Uterus (tissue), 4 donors: ENCODE measurements around the gene PYCARD. TPM values are rescaled to one million over a fixed set of nuclear protein-coding genes. Genes with fewer than 3 reads are reported as not detected.

Experiments
- DNase-seq, 2 donors: peaks; one replicate each; pipeline ENCODE4 v3.0.0-alpha.2; 2019 to 2020
- H3K27ac ChIP-seq, 2 donors: fragments of 200-600 bp; sonication (generic); 1 replicate in 1 of 2; 2 replicates in 1 of 2; pipeline ENCODE4 v1.5.1; 2016 to 2018
- H3K27me3 ChIP-seq, 2 donors: fragments of 200-600 bp; sonication (generic); one replicate each; pipeline ENCODE4 v1.5.1; 2018 to 2019; ENCODE audit warnings: control low read depth in 1 of 2
- H3K36me3 ChIP-seq, 2 donors: fragments of 200-600 bp; sonication (generic); one replicate each; pipeline ENCODE4 v1.5.1; 2019; ENCODE audit warnings: control low read depth in 1 of 2
- H3K4me1 ChIP-seq, 2 donors: fragments of 200-600 bp; sonication (generic); one replicate each; pipeline ENCODE4 v1.5.1; 2018 to 2019; ENCODE audit warnings: control low read depth in 1 of 2
- H3K4me3 ChIP-seq, 2 donors: fragments of 200-600 bp; sonication (generic); 1 replicate in 1 of 2; 2 replicates in 1 of 2; pipeline ENCODE4 v1.5.1; 2018 to 2019; ENCODE audit warnings: mild to moderate bottlenecking in 1 of 2
- H3K9me3 ChIP-seq, 2 donors: fragments of 200-600 bp; sonication (generic); one replicate each; pipeline ENCODE4 v1.5.1; 2019; ENCODE audit warnings: control low read depth in 1 of 2
- CTCF ChIP-seq, 4 experiments: fragments of 200-600 bp in 2 of 4; fragments of 450-650 bp in 2 of 4; sonication (generic) in 2 of 4; IDR thresholded peaks; one replicate each; pipeline ENCODE4 v1.5.1; 2016 to 2019; ENCODE audit warnings: antibody characterized with exemption in 4 of 4, mild to moderate bottlenecking in 2 of 4, moderate library complexity in 1 of 4
- POLR2A ChIP-seq, 2 donors: fragments of 450-650 bp; IDR thresholded peaks; one replicate each; pipeline ENCODE4 v1.6.1; 2016; ENCODE audit warnings: antibody characterized with exemption in 2 of 2, mild to moderate bottlenecking in 1 of 2, moderate library complexity in 1 of 2
- intact Hi-C: fragments of 100-400 bp; cut with DNase I; formaldehyde crosslinking; loops from one replicate; pipeline ENCODE4 v1.15.1; 2023; ENCODE audit warnings: low total_unique reads
- total RNA-seq, 4 donors: library from RNA; depleted of rRNA in 3 of 4; stranded (reverse); fragments of >200 nt in 3 of 4; gene quantifications; one replicate each; pipeline versions ENCODE4 v1.1.0 to v1.2.4, GENCODE V29; 2014 to 2023
- donor health status: DM: yes; HTN: yes; CAD: no.

The PYCARD gene
- total RNA-seq, 4 donors from 2014 or later, result 12.7 to 87.1 (median 18.0) TPM

GRCh38 chr16:31188450-31189411, 13.8 kb downstream of the PYCARD start:
- H3K36me3 ChIP-seq, result no peaks in the 10 kb centered on the region
- H3K27me3 ChIP-seq, result no peaks in the 10 kb centered on the region
- H3K9me3 ChIP-seq, result no peaks in the 10 kb centered on the region
- no peak for DNase-seq
- no peak overlapping the region for H3K4me3 ChIP-seq
- intact Hi-C loops, result no loop called here
- TF ChIP-seq POLR2A (IDR thresholded peaks at IDR 0.05) (no peak), CTCF (IDR thresholded peaks at IDR 0.05) (no peak)
- H3K4me1 ChIP-seq, result peaks cover 0 to 2% of the 10 kb centered on the region in 2 donors
- no peak overlapping the region for H3K27ac ChIP-seq

- Histone ChIP-seq H3K4me3 (no peak overlapping the region), H3K27ac (no peak overlapping the region), H3K9me3 (no peaks in the 10 kb centered on the region), H3K27me3 (no peaks in the 10 kb centered on the region), H3K4me1 (peaks cover under 1 to 10% of the 10 kb centered on the region in 2 donors), H3K36me3 (no peaks in the 10 kb centered on the region)
- DNase-seq, result no peak
- intact Hi-C loops, result no loop called here
- TF ChIP-seq POLR2A (IDR thresholded peaks at IDR 0.05), result no peak
- no peak for TF ChIP-seq CTCF (IDR thresholded peaks at IDR 0.05)
Observed at GRCh38 chr16:31187808-31188189, 14.8 kb downstream of the PYCARD start.

GRCh38 chr16:31186930-31187807, 15.4 kb downstream of the PYCARD start:
- Histone ChIP-seq H3K36me3 (no peaks in the 10 kb centered on the region), H3K9me3 (no peaks in the 10 kb centered on the region), H3K4me3 (no peak overlapping the region), H3K27me3 (no peaks in the 10 kb centered on the region), H3K27ac (no peak overlapping the region), H3K4me1 (peaks cover 7 to 10% of the 10 kb centered on the region in 2 donors)
- DNase-seq, result no peak
- no peak for TF ChIP-seq POLR2A (IDR thresholded peaks at IDR 0.05)
- no peak for TF ChIP-seq CTCF (IDR thresholded peaks at IDR 0.05)
- intact Hi-C loops, result no loop called here

GRCh38 chr16:31186176-31186575, 16.4 kb downstream of the PYCARD start:
- no peaks in the 10 kb centered on the region for H3K9me3 ChIP-seq
- H3K4me3 ChIP-seq, result no peak overlapping the region
- no peaks in the 10 kb centered on the region for H3K27me3 ChIP-seq
- intact Hi-C loops, result no loop called here
- no peak overlapping the region for H3K27ac ChIP-seq
- peaks cover 10 to 13% of the 10 kb centered on the region in 2 donors for H3K4me1 ChIP-seq
- H3K36me3 ChIP-seq, result no peaks in the 10 kb centered on the region
- DNase-seq, result no peak
- no peak for TF ChIP-seq POLR2A (IDR thresholded peaks at IDR 0.05)
- no peak for TF ChIP-seq CTCF (IDR thresholded peaks at IDR 0.05)
